GM21717 (cell line): ENCODE results near the gene TRIM17.

Experiments
- ATAC-seq: cut with Tn5 transposase; IDR thresholded peaks from one replicate; pipeline ENCODE4 v1.9.1; 2021; ENCODE audit warnings: mild to moderate bottlenecking, moderate library complexity; ENCODE audit not compliant: unreplicated experiment

The TRIM17 gene

GRCh38 chr1:228381356-228381755, 35.3 kb downstream of the TRIM17 start:
- ATAC-seq: no peak

DNA sequence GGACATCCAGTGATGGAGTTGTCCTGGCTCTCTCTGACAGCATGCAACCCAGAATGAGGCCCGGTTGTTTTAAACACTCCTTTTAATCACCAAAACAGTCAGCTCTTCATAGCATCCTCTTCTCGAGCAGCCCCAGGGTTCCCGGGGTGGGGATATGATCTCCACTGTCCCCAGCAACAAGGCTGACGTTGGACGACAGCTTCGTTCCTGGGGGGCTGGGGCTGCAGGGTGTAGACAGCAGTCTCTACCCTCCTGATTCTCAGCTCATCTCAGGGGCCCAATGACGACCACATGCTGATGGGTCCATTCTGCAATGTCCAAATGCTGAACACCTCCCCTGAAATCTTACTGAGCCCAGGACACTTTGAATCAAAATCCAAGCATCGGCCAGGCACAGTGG, 37.0 kb downstream of the TRIM17 start:
- no peak for ATAC-seq

- ATAC-seq: no peak
Observed at GRCh38 chr1:228378873-228379460, 37.7 kb downstream of the TRIM17 start.

DNA sequence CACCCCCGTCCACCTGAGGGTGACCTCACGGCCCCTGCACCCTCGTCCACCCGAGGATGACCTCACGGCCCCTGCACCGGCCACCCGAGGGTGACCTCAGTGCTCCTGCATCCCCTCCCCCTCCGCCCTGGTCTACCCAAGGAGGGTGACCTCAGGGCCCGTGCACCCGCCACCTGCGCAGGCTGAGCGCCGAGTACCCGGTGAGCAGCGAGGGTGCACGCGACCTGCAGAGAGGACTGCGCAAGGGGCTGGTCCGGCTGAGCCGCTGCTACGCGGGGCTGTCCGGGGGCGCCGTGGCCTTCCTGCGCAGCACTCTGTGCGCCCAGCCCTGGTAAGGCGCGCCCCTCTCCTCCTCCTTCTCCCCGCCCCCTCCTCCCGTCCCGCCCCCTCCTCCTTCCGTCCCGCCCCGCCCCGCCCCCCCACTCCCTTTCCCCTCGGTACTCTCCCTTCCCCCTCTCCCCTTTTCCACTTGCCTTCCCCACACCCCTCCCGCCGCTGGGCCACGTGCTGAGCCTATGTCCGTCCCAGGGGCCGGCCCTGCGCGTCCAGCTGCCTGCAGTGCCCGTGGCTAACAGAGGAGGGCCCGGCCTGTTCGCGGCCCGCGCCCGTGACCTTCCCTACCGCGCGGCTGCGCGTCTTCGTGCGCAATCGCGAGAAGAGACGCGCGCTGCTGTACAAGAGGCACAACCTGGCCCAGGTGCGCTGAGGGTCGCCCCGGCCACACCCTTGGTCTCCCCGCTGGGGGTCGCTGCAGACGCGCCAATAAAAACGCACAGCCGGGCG, 38.4 kb downstream of the TRIM17 start:
- no peak for ATAC-seq

- ATAC-seq: no peak
Observed at GRCh38 chr1:228377664-228378089, 39.0 kb downstream of the TRIM17 start.

DNA sequence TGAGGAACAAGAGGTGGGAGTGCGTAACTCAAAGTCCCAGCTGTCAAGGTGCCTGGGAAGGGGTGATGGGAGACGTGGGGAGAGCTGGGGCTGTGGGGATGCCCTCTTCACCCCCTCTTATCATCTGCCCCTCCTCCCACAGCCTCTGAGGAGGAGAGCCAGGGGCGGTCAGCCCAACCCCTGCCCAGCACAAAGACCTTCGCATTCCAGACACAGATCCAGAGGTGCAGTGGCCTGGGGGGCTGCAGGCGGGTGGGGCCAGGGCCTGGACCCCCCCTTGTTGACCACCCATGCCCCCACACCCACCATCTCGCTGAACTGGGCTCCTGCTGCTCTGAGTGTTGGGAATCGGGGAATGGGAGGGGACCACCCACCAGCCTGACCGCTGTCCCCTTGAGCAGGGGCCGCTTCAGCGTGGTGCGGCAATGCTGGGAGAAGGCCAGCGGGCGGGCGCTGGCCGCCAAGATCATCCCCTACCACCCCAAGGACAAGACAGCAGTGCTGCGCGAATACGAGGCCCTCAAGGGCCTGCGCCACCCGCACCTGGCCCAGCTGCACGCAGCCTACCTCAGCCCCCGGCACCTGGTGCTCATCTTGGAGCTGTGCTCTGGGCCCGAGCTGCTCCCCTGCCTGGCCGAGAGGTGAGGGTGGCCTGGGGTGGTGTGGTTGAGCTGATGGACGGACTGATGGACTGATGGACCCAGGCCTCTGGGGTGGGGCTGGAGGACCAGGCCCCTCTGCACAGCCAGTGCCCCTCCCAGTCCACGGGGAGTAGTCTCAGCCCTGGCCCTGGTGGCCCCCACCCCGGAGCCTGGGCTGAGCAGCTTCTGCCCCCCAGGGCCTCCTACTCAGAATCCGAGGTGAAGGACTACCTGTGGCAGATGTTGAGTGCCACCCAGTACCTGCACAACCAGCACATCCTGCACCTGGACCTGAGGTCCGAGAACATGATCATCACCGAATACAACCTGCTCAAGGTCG, 39.7 kb downstream of the TRIM17 start:
- ATAC-seq: no peak

GRCh38 chr1:228376262-228376628, 40.4 kb downstream of the TRIM17 start:
- ATAC-seq: no peak

- ATAC-seq: no peak
Observed at GRCh38 chr1:228375578-228376261, 40.9 kb downstream of the TRIM17 start.

GRCh38 chr1:228374711-228375577, 41.7 kb downstream of the TRIM17 start:
- ATAC-seq: no peak

DNA sequence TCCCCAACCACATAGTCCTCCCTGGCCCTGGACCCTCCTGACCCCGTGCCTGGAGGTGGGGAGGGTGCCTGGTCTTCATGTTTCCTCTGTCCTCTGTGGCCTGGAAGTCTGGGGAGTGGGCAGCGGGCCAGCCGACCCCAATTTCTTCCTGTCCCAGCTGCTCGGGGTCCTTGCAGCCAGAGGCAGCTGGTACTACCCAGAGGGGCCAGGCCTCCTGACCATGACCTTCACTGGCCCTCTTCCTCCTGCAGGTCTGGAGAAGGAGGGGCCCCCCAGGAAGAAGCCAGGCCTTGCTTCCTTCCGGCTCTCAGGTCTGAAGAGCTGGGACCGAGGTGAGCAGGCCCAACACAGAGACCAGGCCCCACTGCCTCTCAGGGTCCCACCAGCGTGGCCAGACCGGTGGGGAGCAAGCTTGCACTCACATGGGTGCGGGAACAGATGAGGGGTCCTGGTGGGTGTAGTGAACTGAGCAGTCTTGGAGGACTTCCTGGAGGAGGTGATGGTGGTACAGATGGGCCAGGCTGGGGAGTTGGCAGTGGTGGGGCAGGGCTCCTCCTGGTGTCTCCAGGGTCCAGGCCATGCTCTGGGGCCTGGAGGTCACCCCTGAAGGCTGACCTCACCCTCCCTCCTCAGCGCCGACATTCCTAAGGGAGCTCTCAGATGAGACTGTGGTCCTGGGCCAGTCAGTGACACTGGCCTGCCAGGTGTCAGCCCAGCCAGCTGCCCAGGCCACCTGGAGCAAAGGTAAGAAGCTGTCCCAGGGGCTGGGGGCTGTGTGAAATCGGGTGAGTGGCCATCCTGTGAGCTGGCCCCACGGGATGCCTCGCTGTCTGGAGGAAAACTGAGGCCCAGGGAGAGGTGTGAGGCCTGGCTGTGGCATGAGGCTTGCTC, 42.7 kb downstream of the TRIM17 start:
- ATAC-seq: no peak

DNA sequence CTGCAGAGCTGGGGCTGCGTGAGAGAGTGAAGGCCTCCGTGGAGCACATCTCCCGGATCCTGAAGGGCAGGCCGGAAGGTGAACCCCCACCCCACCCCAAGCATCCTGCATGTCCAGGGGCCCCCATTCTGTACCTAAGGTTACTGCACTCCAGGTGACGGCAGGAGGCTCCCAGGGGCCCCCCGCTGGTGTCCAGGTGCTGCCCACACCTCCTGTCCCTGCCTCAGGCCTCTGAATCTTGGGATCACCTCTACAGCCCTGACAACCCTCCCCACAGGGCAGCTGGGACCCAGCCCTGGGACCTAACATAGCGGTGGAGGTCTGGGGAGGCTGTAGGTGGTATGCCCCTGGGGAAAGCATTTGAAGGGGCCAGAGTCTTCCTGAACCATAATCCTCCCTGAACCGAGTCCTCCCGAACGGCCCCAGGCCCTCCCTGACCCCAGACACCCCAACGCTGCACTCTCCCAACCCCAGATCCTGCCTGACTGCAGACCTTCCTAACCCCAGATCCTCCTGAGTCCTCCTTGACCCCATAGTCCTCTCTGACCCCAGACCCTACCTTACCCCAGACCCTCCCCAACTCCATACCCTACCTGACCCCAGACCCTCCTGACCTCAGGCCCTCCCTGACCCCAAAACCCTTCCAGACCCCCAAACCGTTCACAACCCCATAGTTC, 43.5 kb downstream of the TRIM17 start:
- no peak for ATAC-seq

GRCh38 chr1:228372183-228373003, 44.3 kb downstream of the TRIM17 start:
- no peak for ATAC-seq

DNA sequence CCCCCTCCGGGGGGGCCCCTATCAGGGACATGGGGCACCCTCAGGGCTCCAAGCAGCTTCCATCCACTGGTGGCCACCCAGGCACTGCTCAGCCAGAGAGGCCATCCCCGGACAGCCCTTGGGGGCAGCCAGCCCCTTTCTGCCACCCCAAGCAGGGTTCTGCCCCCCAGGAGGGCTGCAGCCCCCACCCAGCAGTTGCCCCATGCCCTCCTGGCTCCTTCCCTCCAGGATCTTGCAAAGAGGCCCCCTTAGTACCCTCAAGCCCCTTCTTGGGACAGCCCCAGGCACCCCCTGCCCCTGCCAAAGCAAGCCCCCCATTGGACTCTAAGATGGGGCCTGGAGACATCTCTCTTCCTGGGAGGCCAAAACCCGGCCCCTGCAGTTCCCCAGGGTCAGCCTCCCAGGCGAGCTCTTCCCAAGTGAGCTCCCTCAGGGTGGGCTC, 44.9 kb downstream of the TRIM17 start:
- no peak for ATAC-seq

DNA sequence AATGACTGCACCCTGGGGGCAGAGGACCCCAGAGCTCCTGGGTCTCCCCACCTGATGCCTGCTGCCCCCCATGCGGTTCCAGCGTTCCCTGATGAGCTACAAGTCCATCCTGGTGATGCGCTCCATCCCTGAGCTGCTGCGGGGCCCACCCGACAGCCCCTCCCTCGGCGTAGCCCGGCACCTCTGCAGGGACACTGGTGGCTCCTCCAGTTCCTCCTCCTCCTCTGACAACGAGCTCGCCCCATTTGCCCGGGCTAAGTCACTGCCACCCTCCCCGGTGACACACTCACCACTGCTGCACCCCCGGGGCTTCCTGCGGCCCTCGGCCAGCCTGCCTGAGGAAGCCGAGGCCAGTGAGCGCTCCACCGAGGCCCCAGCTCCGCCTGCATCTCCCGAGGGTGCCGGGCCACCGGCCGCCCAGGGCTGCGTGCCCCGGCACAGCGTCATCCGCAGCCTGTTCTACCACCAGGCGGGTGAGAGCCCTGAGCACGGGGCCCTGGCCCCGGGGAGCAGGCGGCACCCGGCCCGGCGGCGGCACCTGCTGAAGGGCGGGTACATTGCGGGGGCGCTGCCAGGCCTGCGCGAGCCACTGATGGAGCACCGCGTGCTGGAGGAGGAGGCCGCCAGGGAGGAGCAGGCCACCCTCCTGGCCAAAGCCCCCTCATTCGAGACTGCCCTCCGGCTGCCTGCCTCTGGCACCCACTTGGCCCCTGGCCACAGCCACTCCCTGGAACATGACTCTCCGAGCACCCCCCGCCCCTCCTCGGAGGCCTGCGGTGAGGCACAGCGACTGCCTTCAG, 45.5 kb downstream of the TRIM17 start:
- no peak for ATAC-seq

DNA sequence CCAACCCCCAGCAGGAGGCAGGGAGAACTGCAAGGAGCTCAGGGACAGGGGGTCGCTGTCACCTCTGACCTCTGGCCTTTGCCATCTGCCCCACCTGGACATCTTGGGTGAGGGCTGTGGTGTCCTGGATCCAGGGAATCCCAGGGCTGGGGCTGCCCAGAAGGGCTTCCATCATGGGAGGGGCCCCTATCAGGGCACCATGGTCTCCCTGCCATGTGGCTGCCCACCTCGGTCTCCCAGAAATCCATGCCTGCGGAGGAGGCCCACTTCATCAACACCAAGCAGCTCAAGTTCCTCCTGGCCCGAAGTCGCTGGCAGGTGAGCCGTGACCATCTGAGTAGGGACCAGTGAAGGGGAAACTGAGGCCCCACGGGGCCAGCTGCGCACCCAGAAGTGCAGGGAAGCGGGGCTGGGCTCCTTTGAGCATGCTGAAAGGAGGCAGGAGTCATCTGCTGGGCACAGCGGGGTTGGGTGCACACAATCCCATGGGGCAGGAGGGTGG, 46.2 kb downstream of the TRIM17 start:
- no peak for ATAC-seq

DNA sequence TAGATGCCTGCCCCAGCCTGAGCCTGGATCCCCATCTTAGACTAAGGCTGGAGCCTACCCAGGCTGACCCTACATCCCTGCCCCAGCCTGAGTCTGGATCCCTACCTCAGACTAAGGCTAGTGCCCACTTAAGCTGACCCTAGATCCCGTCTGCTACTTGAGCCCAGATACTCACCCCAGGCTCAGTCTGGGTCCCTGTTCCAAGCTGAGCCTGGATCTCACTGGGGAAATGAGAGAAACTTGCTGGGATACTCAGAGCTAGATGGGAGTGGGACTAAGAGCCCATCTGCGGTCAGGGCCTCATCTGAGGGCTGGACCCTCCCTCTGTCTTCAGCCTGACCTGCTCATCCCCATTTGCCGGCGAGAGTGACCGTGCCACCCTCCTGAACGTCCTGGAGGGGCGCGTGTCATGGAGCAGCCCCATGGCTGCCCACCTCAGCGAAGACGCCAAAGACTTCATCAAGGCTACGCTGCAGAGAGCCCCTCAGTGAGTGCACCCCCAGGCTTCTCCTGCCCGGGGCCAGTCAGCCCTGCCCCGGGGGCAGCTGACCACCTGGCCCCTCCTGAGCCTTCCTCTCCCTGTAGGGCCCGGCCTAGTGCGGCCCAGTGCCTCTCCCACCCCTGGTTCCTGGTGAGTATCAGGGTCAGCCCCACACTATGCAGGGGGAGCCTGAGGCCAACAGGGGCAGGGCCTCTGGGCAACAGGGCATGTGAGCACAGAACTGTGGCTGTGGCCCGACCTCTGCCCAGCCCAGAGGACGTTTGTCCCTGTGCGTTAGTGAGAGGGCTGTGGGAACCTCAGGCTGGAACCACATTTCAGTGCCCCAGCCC, 46.8 kb downstream of the TRIM17 start:
- ATAC-seq: no peak
